MCF 10A (cell line): Measurements from ENCODE around the gene SGIP1. TPM values are rescaled to one million over a fixed set of nuclear protein-coding genes. Genes with fewer than 3 reads are reported as not detected.

Experiments
- BruUV-seq: library from RNA; stranded (reverse); fragments of 400-500 nt; replicated peaks from 2 replicates; lab custom pipeline; 2021; lab: Mats Ljungman, UMichigan
- CTCF ChIA-PET: fragments of 300-600 bp; sonication (Branson Sonifier 250); formaldehyde crosslinking; extraction: SDS; loops from one replicate; lab custom pipeline; 2021; ENCODE audit warnings: antibody characterized with exemption, inconsistent platforms; lab: Yijun Ruan, JAX
- POLR2A ChIA-PET: fragments of 300-600, 350-650 bp; sonication (Branson Sonifier 250); formaldehyde crosslinking; extraction: SDS; loops from one replicate; lab custom pipeline; 2020; ENCODE audit warnings: antibody characterized with exemption, inconsistent platforms; lab: Yijun Ruan, JAX
- DNase-seq: peaks from one replicate; pipeline ENCODE4 v3.0.0-alpha.2; 2018; ENCODE audit not compliant: unreplicated experiment
- H3K27ac Mint-ChIP-seq: one replicate; pipeline ENCODE4 v1.8.0; 2022; ENCODE audit warnings: mild to moderate bottlenecking, low read depth, mixed read lengths; ENCODE audit not compliant: unreplicated experiment
- H3K27me3 Mint-ChIP-seq: one replicate; pipeline ENCODE4 v1.8.0; 2022; ENCODE audit warnings: mixed read lengths; ENCODE audit not compliant: insufficient read depth, unreplicated experiment
- H3K36me3 Mint-ChIP-seq: one replicate; pipeline ENCODE4 v1.8.0; 2022; ENCODE audit warnings: mild to moderate bottlenecking, moderate library complexity, mixed read lengths; ENCODE audit not compliant: insufficient read depth, unreplicated experiment
- H3K4me1 Mint-ChIP-seq: one replicate; pipeline ENCODE4 v1.8.0; 2022; ENCODE audit warnings: mixed read lengths; ENCODE audit not compliant: insufficient read depth, unreplicated experiment
- H3K4me3 Mint-ChIP-seq: one replicate; pipeline ENCODE4 v1.8.0; 2022; ENCODE audit warnings: mild to moderate bottlenecking, moderate library complexity, mixed read lengths; ENCODE audit not compliant: unreplicated experiment
- H3K9me3 Mint-ChIP-seq: one replicate; pipeline ENCODE4 v1.8.0; 2022; ENCODE audit warnings: mixed read lengths; ENCODE audit not compliant: unreplicated experiment
- intact Hi-C: fragments of 100-400 bp; cut with micrococcal nuclease; formaldehyde crosslinking; loops from 2 replicates; pipeline ENCODE4 v1.14.1; 2022
- total RNA-seq: library from RNA; stranded (reverse); gene quantifications from 2 replicates; pipeline ENCODE4 v1.2.3, GENCODE V29; 2022
- TF ChIP-seq, protein P1 (sequence below): fragments of 200-600 bp; IDR thresholded peaks from one replicate; pipeline ENCODE4 v1.8.0; 2022; ENCODE audit warnings: antibody characterized with exemption, mild to moderate bottlenecking; ENCODE audit not compliant: unreplicated experiment

Gene SGIP1
- total RNA-seq, 1 experiment from 2014 or later = not detected

- BruUV-seq = no TSS peak
- peak; percentile 51 for DNase-seq
- H3K4me1 Mint-ChIP-seq = peaks cover 17% of the 10 kb centered on the region
- no peaks in the 10 kb centered on the region for H3K27me3 Mint-ChIP-seq
- H3K9me3 Mint-ChIP-seq = no peaks in the 10 kb centered on the region
- CTCF ChIA-PET = no interaction called here
- intact Hi-C loops = no loop called here
- no peak overlapping the region for H3K4me3 Mint-ChIP-seq
- TF ChIP-seq, protein P1, sequence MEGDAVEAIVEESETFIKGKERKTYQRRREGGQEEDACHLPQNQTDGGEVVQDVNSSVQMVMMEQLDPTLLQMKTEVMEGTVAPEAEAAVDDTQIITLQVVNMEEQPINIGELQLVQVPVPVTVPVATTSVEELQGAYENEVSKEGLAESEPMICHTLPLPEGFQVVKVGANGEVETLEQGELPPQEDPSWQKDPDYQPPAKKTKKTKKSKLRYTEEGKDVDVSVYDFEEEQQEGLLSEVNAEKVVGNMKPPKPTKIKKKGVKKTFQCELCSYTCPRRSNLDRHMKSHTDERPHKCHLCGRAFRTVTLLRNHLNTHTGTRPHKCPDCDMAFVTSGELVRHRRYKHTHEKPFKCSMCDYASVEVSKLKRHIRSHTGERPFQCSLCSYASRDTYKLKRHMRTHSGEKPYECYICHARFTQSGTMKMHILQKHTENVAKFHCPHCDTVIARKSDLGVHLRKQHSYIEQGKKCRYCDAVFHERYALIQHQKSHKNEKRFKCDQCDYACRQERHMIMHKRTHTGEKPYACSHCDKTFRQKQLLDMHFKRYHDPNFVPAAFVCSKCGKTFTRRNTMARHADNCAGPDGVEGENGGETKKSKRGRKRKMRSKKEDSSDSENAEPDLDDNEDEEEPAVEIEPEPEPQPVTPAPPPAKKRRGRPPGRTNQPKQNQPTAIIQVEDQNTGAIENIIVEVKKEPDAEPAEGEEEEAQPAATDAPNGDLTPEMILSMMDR = no peak
- H3K36me3 Mint-ChIP-seq = no peaks in the 10 kb centered on the region
- POLR2A ChIA-PET = no interaction called here
- no peak overlapping the region for H3K27ac Mint-ChIP-seq
Measured at GRCh38 chr1:66575739-66576138, 41.8 kb downstream of the SGIP1 start.

DNA sequence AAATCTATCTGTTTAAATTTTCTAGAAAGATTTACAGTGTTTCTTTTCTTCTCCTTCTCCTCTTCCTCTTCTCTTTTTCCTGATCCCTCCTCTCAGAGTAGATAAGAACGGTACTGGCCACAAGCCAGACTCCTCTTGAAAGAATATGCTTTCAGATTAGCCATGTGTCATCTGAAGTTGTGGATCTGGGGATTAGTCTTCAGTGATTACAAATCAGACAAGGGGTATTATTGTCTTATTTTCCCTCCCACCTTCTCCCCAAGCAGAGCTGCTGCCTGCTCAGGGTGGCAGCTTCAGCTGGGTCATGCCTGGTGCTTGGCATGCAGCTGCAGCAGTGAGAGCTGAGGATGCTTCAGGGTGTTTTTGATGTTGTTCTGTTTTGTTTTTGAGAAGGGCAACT is 42.7 kb downstream of the SGIP1 start:
- ChIA-PET CTCF (no interaction called here), POLR2A (no interaction called here)
- Mint-ChIP-seq H3K4me3 (no peak overlapping the region), H3K27ac (no peak overlapping the region), H3K36me3 (no peaks in the 10 kb centered on the region), H3K27me3 (no peaks in the 10 kb centered on the region), H3K9me3 (no peaks in the 10 kb centered on the region), H3K4me1 (peaks cover 11% of the 10 kb centered on the region)
- intact Hi-C loops = no loop called here
- TF ChIP-seq, protein P1 = no peak
- DNase-seq = no peak
- BruUV-seq = no TSS peak

- POLR2A ChIA-PET = no interaction called here
- intact Hi-C loops = no loop called here
- no peak overlapping the region for H3K4me3 Mint-ChIP-seq
- no peaks in the 10 kb centered on the region for H3K27me3 Mint-ChIP-seq
- no TSS peak for BruUV-seq
- no peaks in the 10 kb centered on the region for H3K36me3 Mint-ChIP-seq
- CTCF ChIA-PET = interaction anchor here (1.0 kb wide), 1 partner anchor 33 kb away, joined by 7 read pairs; no protein-coding TSS in a partner anchor
- H3K9me3 Mint-ChIP-seq = no peaks in the 10 kb centered on the region
- H3K27ac Mint-ChIP-seq = no peak overlapping the region
- DNase-seq = no peak
- TF ChIP-seq, protein P1 = no peak
- H3K4me1 Mint-ChIP-seq = peaks cover 5% of the 10 kb centered on the region
Measured at GRCh38 chr1:66578841-66579240, 44.9 kb downstream of the SGIP1 start.

DNA sequence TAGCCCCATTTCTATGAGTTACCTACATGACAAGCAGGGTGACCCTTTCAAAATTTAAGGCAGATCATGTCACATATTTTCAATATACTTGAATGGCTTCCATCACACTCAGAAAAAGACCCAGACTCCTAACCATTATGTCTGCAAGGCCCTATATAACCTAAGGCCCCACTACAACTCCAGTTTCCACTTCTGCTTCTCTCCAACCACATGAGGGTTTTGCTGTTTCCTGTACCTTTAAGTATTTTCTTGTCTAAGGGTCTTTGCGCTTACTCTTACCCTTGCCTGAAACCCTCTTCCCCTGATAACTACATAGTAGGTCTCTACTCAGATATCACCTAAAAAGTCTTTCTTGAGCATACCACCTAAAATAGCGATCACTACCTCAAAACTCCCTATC is 46.1 kb downstream of the SGIP1 start:
- H3K27me3 Mint-ChIP-seq = no peaks in the 10 kb centered on the region
- peaks cover 7% of the 10 kb centered on the region for H3K4me1 Mint-ChIP-seq
- no peak overlapping the region for H3K4me3 Mint-ChIP-seq
- no peaks in the 10 kb centered on the region for H3K36me3 Mint-ChIP-seq
- no TSS peak for BruUV-seq
- DNase-seq = no peak
- no peaks in the 10 kb centered on the region for H3K9me3 Mint-ChIP-seq
- no peak overlapping the region for H3K27ac Mint-ChIP-seq
- ChIA-PET POLR2A (no interaction called here), CTCF (no interaction called here)
- intact Hi-C loops = no loop called here
- TF ChIP-seq, protein P1 = no peak
